Right kidney (tissue), 9 donors: Measurements from ENCODE around the gene RHBDL2.
A peak's percentile ranks its signal among the peaks of the same experiment; 100 is the strongest.
"Not testable (repeated sequence)": the region's sequence is repeated elsewhere in the genome, so short reads cannot be mapped to it uniquely, and the experiment has no call there.

Experiments
- DNase-seq: peaks from one replicate; pipeline ENCODE4 v3.0.0-alpha.2; 2016
- long read RNA-seq, 8 donors: transcript quantifications; one replicate each; lab custom pipeline, GENCODE V29; 2026

Gene RHBDL2
- long read RNA-seq, donor 1, partial matches to known transcripts: 0 of 2 reads
- long read RNA-seq, donor 1, other reads (novel, unspliced or antisense): 0 of 2 reads
- long read RNA-seq, donor 2: 0 reads
- long read RNA-seq, donor 3: 0 reads
- long read RNA-seq, donor 4: 0 reads
- long read RNA-seq, donor 5, partial matches to known transcripts: 0 of 9 reads
- long read RNA-seq, donor 5, other reads (novel, unspliced or antisense): 8 of 9 reads
- long read RNA-seq, donor 6: 0 reads
- long read RNA-seq, donor 7, partial matches to known transcripts: 399 of 1,014 reads
- long read RNA-seq, donor 7, other reads (novel, unspliced or antisense): 615 of 1,014 reads
- long read RNA-seq, donor 8: 0 reads

GRCh38 chr1:38941527-38942019 lies at the start of gene RHBDL2:
TSS of gene RHBDL2 (minus strand) at chr1:38941830. CDS start at chr1:38919212, 22,618 bp downstream.
- DNase-seq: no peak

GRCh38 chr1:38990738-38991637 lies 49.4 kb upstream of the RHBDL2 start, which contains the start of gene AKIRIN1:
TSS of gene AKIRIN1 (plus strand) at chr1:38991276. CDS start at chr1:38991381, 105 bp downstream.
- DNase-seq: peak; percentile 98

GRCh38 chr1:38990386-38990737 lies 48.7 kb upstream of the RHBDL2 start:
- DNase-seq: no peak

- DNase-seq: no peak
Observed at GRCh38 chr1:38989979-38990378, 48.3 kb upstream of the RHBDL2 start.

GRCh38 chr1:38979380-38979779 lies 37.8 kb upstream of the RHBDL2 start:
- not testable (repeated sequence) for DNase-seq

- DNase-seq: not testable (repeated sequence)
Observed at GRCh38 chr1:38978245-38978542, 36.6 kb upstream of the RHBDL2 start.

- not testable (repeated sequence) for DNase-seq
Observed at GRCh38 chr1:38977399-38978244, 36.0 kb upstream of the RHBDL2 start.

GRCh38 chr1:38973659-38974437 lies 32.2 kb upstream of the RHBDL2 start:
- no peak for DNase-seq

GRCh38 chr1:38973145-38973544 lies 31.5 kb upstream of the RHBDL2 start:
- not testable (repeated sequence) for DNase-seq

GRCh38 chr1:38964140-38964548 lies 22.5 kb upstream of the RHBDL2 start:
- DNase-seq: no peak

GRCh38 chr1:38962560-38962959 lies 20.9 kb upstream of the RHBDL2 start:
- DNase-seq: no peak

- DNase-seq: no peak
Observed at GRCh38 chr1:38962113-38962512, 20.5 kb upstream of the RHBDL2 start.

- DNase-seq: no peak
Observed at GRCh38 chr1:38958967-38959366, 17.3 kb upstream of the RHBDL2 start.

GRCh38 chr1:38953433-38953860 lies 11.8 kb upstream of the RHBDL2 start:
- DNase-seq: no peak

- DNase-seq: no peak
Observed at GRCh38 chr1:38950553-38950952, 8.9 kb upstream of the RHBDL2 start.

- DNase-seq: no peak
Observed at GRCh38 chr1:38944547-38944946, 2.9 kb upstream of the RHBDL2 start.

- DNase-seq: no peak
Observed at GRCh38 chr1:38942664-38943428, 1.2 kb upstream of the RHBDL2 start.

GRCh38 chr1:38941093-38941492 lies 537 bp downstream of the RHBDL2 start:
- no peak for DNase-seq

GRCh38 chr1:38940339-38941047 lies 1.1 kb downstream of the RHBDL2 start:
- DNase-seq: no peak

GRCh38 chr1:38938722-38939260 lies 2.8 kb downstream of the RHBDL2 start:
- no peak for DNase-seq
